ENCODE results near the gene SLC11A2. TPM values are rescaled to one million over a fixed set of nuclear protein-coding genes. Genes with fewer than 3 reads are reported as not detected.

The SLC11A2 gene
- polyA plus RNA-seq, 1 donor (not counting 4 experiments of a cell fraction or from before 2014, with no cell fraction given): 38.9 TPM

DNA sequence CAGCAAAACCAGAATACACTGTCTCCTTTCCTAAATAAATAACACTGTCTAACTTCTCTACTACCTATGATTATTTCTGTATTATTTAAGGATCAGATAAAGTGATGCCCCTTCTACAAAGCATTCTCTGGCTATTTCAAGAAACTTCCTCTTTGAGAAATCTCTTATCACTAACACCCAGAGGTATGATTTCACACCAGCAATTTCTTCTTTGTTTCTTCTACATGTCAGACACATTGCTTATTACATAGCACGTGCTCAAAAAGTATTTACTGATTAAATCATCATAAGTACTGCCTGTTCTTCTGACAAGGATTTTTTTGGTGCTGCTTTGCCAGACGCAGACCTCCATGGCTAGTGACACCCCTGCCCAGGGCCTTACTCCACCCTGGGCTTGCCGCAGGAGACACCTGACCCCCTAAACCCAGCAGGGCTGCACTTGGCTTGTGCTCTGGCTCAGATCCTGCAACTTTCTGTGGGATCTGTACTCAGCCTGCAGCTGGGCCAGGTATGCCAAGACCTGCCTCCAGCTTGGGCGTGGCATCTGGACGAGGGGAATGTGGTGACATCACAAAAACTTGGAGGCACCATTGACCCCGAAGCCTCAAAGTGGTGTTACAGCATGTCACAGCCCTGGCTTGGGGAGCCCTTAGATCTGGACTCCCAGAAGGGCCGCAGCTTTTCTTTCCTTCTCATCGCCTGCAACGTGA is 89.2 kb downstream of the SLC11A2 start:
- Histone ChIP-seq H3K9me1 (ENCODE audit: control insufficient read depth, extremely low read depth, insufficient read depth, low read length) (no peaks in the 10 kb centered on the region), H3K27ac (ENCODE audit: control insufficient read depth, insufficient read depth, low read length) (no peak overlapping the region), H3K9ac (ENCODE audit: control insufficient read depth, extremely low read depth, insufficient read depth, low read length) (no peak overlapping the region), H3K4me2 (ENCODE audit: control insufficient read depth, extremely low read depth, insufficient read depth, low read depth, low read length) (no peak overlapping the region), H3K27me3 (ENCODE audit: control insufficient read depth, extremely low read depth, insufficient read depth, low read length) (no peaks in the 10 kb centered on the region), H2AFZ (ENCODE audit: control insufficient read depth, low read length) (no peak overlapping the region), H3K4me1 (ENCODE audit: control insufficient read depth, extremely low read depth, insufficient read depth, low read length) (peaks cover 11% of the 10 kb centered on the region), H3K4me3 (ENCODE audit: control insufficient read depth in 2 of 3, extremely low read depth in 1 of 3, insufficient read depth in 2 of 3, low read depth in 1 of 3, low read length in 3 of 3) (no peak overlapping the region), H3K9me3 (ENCODE audit: control insufficient read depth, low read depth, low read length) (peaks cover 2% of the 10 kb centered on the region), H3K36me3 (ENCODE audit: control insufficient read depth in 2 of 2, extremely low read depth in 1 of 2, insufficient read depth in 2 of 2, low read length in 2 of 2) (no peaks in the 10 kb centered on the region), H4K20me1 (ENCODE audit: control insufficient read depth, extremely low read depth, insufficient read depth, low read length) (no peaks in the 10 kb centered on the region), H3K79me2 (ENCODE audit: control insufficient read depth, insufficient read depth, low read length) (no peaks in the 10 kb centered on the region)
- FAIRE-seq (no peak), DNase-seq (ENCODE audit: low read depth, low spot score) (no peak)
- dilution Hi-C loops (cut with MboI; ENCODE audit: extremely low pct_ligation_motif_present, low sequenced_read_pairs): no loop called here
- TF ChIP-seq, protein P1, sequence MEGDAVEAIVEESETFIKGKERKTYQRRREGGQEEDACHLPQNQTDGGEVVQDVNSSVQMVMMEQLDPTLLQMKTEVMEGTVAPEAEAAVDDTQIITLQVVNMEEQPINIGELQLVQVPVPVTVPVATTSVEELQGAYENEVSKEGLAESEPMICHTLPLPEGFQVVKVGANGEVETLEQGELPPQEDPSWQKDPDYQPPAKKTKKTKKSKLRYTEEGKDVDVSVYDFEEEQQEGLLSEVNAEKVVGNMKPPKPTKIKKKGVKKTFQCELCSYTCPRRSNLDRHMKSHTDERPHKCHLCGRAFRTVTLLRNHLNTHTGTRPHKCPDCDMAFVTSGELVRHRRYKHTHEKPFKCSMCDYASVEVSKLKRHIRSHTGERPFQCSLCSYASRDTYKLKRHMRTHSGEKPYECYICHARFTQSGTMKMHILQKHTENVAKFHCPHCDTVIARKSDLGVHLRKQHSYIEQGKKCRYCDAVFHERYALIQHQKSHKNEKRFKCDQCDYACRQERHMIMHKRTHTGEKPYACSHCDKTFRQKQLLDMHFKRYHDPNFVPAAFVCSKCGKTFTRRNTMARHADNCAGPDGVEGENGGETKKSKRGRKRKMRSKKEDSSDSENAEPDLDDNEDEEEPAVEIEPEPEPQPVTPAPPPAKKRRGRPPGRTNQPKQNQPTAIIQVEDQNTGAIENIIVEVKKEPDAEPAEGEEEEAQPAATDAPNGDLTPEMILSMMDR (optimal IDR thresholded peaks at IDR 0.05 in 1 of 3, IDR thresholded peaks at IDR 0.05 in 1 of 3, conservative IDR thresholded peaks at IDR 0.05 in 1 of 3; ENCODE audit: extremely low read depth in 1 of 3, insufficient read depth in 2 of 3, low read length in 3 of 3): no peak
- no peak for TF ChIP-seq EZH2 (IDR thresholded peaks at IDR 0.05; ENCODE audit: low read length)

DNA sequence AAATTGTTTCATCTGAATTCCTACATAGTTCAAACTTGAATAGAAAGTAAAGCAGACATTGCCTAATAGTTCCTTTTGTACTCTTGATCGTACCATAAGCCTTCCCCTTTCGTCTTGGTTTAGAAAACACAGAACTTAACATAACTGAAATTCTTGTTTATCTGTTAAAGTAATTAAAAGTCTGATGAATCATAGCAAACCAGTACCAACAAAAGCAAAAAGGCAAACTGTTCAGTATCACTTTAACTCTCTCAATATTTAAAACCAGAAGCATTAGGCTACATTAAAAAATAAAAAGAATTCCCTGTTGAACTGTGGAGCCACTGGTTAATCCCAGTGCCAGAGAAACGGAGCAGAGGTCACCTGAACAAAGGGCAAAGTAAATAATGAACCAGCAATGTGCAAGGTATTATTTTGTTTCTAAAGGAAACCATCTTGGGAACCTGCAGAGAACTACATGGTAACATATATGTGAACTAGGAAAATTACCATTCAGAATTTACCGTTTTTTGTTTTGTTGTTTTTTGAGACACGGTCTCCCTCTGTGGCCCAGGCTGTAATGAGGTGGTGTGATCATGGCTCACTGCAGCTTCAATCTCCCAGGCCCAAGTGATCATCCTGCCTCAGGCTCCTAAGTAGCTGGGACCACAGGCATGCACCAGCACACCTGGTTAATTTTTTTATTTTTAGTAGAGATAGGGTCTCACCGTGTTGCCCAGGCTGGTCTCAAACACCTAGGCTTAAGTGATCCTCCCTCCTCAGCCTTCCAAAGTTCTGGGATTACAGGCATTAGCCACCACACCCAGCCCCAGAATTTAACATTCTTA is 91.0 kb downstream of the SLC11A2 start:
- Histone ChIP-seq H3K36me3 (ENCODE audit: control insufficient read depth in 2 of 2, extremely low read depth in 1 of 2, insufficient read depth in 2 of 2, low read length in 2 of 2) (no peaks in the 10 kb centered on the region), H3K9ac (ENCODE audit: control insufficient read depth, extremely low read depth, insufficient read depth, low read length) (no peak overlapping the region), H3K4me1 (ENCODE audit: control insufficient read depth, extremely low read depth, insufficient read depth, low read length) (peaks cover 11% of the 10 kb centered on the region), H4K20me1 (ENCODE audit: control insufficient read depth, extremely low read depth, insufficient read depth, low read length) (no peaks in the 10 kb centered on the region), H3K9me1 (ENCODE audit: control insufficient read depth, extremely low read depth, insufficient read depth, low read length) (no peaks in the 10 kb centered on the region), H3K4me2 (ENCODE audit: control insufficient read depth, extremely low read depth, insufficient read depth, low read depth, low read length) (peak overlapping the region; percentile 38), H2AFZ (ENCODE audit: control insufficient read depth, low read length) (peak overlapping the region; percentile 3), H3K9me3 (ENCODE audit: control insufficient read depth, low read depth, low read length) (peaks cover 2% of the 10 kb centered on the region), H3K27ac (ENCODE audit: control insufficient read depth, insufficient read depth, low read length) (no peak overlapping the region), H3K4me3 (ENCODE audit: control insufficient read depth in 2 of 3, extremely low read depth in 1 of 3, insufficient read depth in 2 of 3, low read depth in 1 of 3, low read length in 3 of 3) (no peak overlapping the region), H3K79me2 (ENCODE audit: control insufficient read depth, insufficient read depth, low read length) (no peaks in the 10 kb centered on the region), H3K27me3 (ENCODE audit: control insufficient read depth, extremely low read depth, insufficient read depth, low read length) (no peaks in the 10 kb centered on the region)
- TF ChIP-seq, protein P1 (optimal IDR thresholded peaks at IDR 0.05 in 1 of 3, IDR thresholded peaks at IDR 0.05 in 1 of 3, conservative IDR thresholded peaks at IDR 0.05 in 1 of 3; ENCODE audit: extremely low read depth in 1 of 3, insufficient read depth in 2 of 3, low read length in 3 of 3): no peak
- TF ChIP-seq EZH2 (IDR thresholded peaks at IDR 0.05; ENCODE audit: low read length): no peak
- FAIRE-seq (no peak), DNase-seq (ENCODE audit: low read depth, low spot score) (no peak)
- dilution Hi-C loops (cut with MboI; ENCODE audit: extremely low pct_ligation_motif_present, low sequenced_read_pairs): no loop called here
